Fibroblast of peridontal ligament (primary cell): ENCODE measurements around the gene TARS2.

Experiments
- DNase-seq: peaks from one replicate; pipeline ENCODE4 v3.0.0-alpha.2; 2010; ENCODE audit errors: extremely low read depth

Gene TARS2

DNA sequence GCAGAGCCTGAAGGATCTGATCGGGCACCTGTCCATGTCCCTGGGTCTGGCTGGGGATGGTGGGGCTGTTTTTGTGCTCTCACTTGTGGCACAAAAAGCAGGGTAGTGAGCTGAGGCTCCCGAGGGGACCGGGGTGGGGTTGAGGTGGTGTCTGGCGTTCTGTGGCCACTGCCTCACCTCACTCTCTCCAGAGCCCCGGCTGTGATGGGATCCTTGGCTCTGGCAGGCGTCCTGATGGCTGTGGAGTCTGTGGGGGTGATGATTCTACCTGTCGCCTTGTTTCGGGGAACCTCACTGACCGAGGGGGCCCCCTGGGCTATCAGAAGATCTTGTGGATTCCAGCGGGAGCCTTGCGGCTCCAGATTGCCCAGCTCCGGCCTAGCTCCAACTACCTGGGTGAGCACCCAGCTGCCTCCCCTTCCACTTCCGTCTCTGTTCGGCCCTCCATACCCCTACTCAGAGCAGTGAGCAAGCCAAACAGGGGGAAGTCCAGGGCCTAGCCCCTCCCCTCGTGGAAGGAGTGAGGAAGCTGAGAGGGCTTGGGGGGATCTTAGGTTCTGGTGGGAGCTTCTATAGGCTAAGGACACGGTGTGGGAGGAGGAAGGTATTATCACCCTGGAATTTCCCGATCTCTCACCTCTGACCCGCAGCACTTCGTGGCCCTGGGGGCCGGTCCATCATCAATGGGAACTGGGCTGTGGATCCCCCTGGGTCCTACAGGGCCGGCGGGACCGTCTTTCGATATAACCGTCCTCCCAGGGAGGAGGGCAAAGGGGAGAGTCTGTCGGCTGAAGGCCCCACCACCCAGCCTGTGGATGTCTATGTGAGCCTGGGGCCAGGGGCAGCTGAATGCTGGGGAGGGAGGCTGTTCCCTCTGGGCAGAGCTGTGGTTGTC lies 69.0 kb downstream of the TARS2 start:
- no peak for DNase-seq

- no peak for DNase-seq
Observed at GRCh38 chr1:150557065-150557600, 69.9 kb downstream of the TARS2 start.
